HEK293T (cell line): ENCODE data around the gene WASF3.

ENCODE experiments used
- ELF4 ChIP-seq: fragments of 450-650 bp; IDR thresholded peaks from 2 replicates; pipeline ENCODE4 v1.6.1; 2017; ENCODE audit warnings: antibody characterized with exemption
- FOXA1 ChIP-seq: fragments of 450-650 bp; IDR thresholded peaks from 2 replicates; pipeline ENCODE4 v1.6.1; 2016; ENCODE audit warnings: mild to moderate bottlenecking
- FOXK2 ChIP-seq: fragments of 450-650 bp; IDR thresholded peaks from 2 replicates; pipeline ENCODE4 v1.6.1; 2016; ENCODE audit warnings: mild to moderate bottlenecking
- FOXM1 ChIP-seq: fragments of 450-650 bp; IDR thresholded peaks from 2 replicates; pipeline ENCODE4 v1.6.1; 2017; ENCODE audit warnings: mild to moderate bottlenecking, borderline replicate concordance
- HDGF ChIP-seq: fragments of 450-650 bp; IDR thresholded peaks from 2 replicates; pipeline ENCODE4 v1.6.1; 2017; ENCODE audit warnings: antibody characterized with exemption, borderline replicate concordance
- SP1 ChIP-seq: fragments of 450-650 bp; IDR thresholded peaks from 2 replicates; pipeline ENCODE4 v1.6.1; 2017
- SUZ12 ChIP-seq: fragments of 450-650 bp; IDR thresholded peaks from 2 replicates; pipeline ENCODE4 v1.6.1; 2016; ENCODE audit warnings: mild to moderate bottlenecking
- TARDBP ChIP-seq: fragments of 450-650 bp; IDR thresholded peaks from 2 replicates; pipeline ENCODE4 v1.6.1; 2016
- ZNF384 ChIP-seq: fragments of 450-650 bp; IDR thresholded peaks from 2 replicates; pipeline ENCODE4 v1.6.1; 2016

GRCh38 chr13:26693749-26694463, 136.4 kb downstream of the WASF3 start:
- TF ChIP-seq FOXK2 (no peak), FOXA1 (no peak), SP1 (no peak), TARDBP (no peak), HDGF (no peak), SUZ12 (no peak), ZNF384 (no peak), ELF4 (no peak), FOXM1 (no peak)
